H1 (cell line): ENCODE results near the gene PES1. TPM values are rescaled to one million over a fixed set of nuclear protein-coding genes. Genes with fewer than 3 reads are reported as not detected.

Experiments used
- CBX5 ChIP-seq: fragments of 300-800, 300-1000 bp; sonication (generic); IDR thresholded peaks from 2 replicates; pipeline ENCODE4 v1.7.1; 2016; ENCODE audit warnings: antibody characterized with exemption, low read length, low read depth
- CBX8 ChIP-seq: fragments of 300-800, 300-1000 bp; sonication (generic); IDR thresholded peaks from 2 replicates; pipeline ENCODE4 v1.7.1; 2016; ENCODE audit warnings: low read depth, low read length, borderline replicate concordance
- CEBPB ChIP-seq: IDR thresholded peaks from 2 replicates; pipeline ENCODE4 v1.6.1; 2012; ENCODE audit warnings: low read depth, low read length
- CHD2 ChIP-seq: IDR thresholded peaks from 2 replicates; pipeline ENCODE4 v1.6.1; 2012; ENCODE audit warnings: low read length, improper control_type of control experiment
- CREB1 ChIP-seq: IDR thresholded peaks from 2 replicates; pipeline ENCODE4 v1.6.1; 2012; ENCODE audit warnings: inconsistent platforms
- EP300 ChIP-seq, 2 experiments: IDR thresholded peaks; 1 replicate in 1 of 2; 2 replicates in 1 of 2; pipeline ENCODE4 v1.6.1; 2011 to 2012; ENCODE audit warnings: low read depth in 2 of 2, low read length in 2 of 2, mild to moderate bottlenecking in 2 of 2, borderline replicate concordance in 1 of 2, inconsistent platforms in 1 of 2, moderate library complexity in 1 of 2
- GABPA ChIP-seq: IDR thresholded peaks from 2 replicates; pipeline ENCODE4 v1.6.1; 2011; ENCODE audit warnings: mild to moderate bottlenecking, low read length, moderate library complexity, borderline replicate concordance; ENCODE audit not compliant: insufficient read depth
- KDM5A ChIP-seq: fragments of 200-600 bp; IDR thresholded peaks from 2 replicates; pipeline ENCODE4 v1.7.1; 2012; ENCODE audit warnings: mild to moderate bottlenecking, low read length, inconsistent platforms, mixed read lengths
- POLR2AphosphoS5 ChIP-seq: IDR thresholded peaks from 2 replicates; pipeline ENCODE4 v1.6.1; 2011; ENCODE audit warnings: low read depth, low read length
- RXRA ChIP-seq: IDR thresholded peaks from 2 replicates; pipeline ENCODE4 v1.6.1; 2011; ENCODE audit warnings: low read depth, mild to moderate bottlenecking, low read length, moderate library complexity; ENCODE audit not compliant: insufficient read depth
- SAP30 ChIP-seq: fragments of 300-600 bp; sonication (generic); IDR thresholded peaks from 2 replicates; pipeline ENCODE4 v1.7.1; 2012; ENCODE audit warnings: low read length, moderate library complexity, mild to moderate bottlenecking, inconsistent platforms; ENCODE audit not compliant: insufficient read depth, insufficient replicate concordance
- SIN3A ChIP-seq, 2 experiments: IDR thresholded peaks in 1 of 2; conservative IDR thresholded peaks in 1 of 2; 2 replicates each; pipeline ENCODE4 v1.6.1; 2011 to 2012; ENCODE audit warnings: low read length in 2 of 2, improper control_type of control experiment in 1 of 2, low read depth in 1 of 2, mild to moderate bottlenecking in 1 of 2
- SIX5 ChIP-seq: IDR thresholded peaks from 2 replicates; pipeline ENCODE4 v1.6.1; 2011; ENCODE audit warnings: mild to moderate bottlenecking, low read depth, low read length
- SP2 ChIP-seq: IDR thresholded peaks from 2 replicates; pipeline ENCODE4 v1.6.1; 2012; ENCODE audit warnings: mild to moderate bottlenecking, low read length, inconsistent platforms
- SP4 ChIP-seq: IDR thresholded peaks from 2 replicates; pipeline ENCODE4 v1.6.1; 2012; ENCODE audit warnings: low read length, inconsistent platforms
- SRF ChIP-seq: IDR thresholded peaks from 2 replicates; pipeline ENCODE4 v1.6.1; 2011; ENCODE audit warnings: mild to moderate bottlenecking, low read depth, low read length, moderate library complexity
- TAF1 ChIP-seq: IDR thresholded peaks from 2 replicates; pipeline ENCODE4 v1.6.1; 2011; ENCODE audit warnings: mild to moderate bottlenecking, low read depth, low read length
- TEAD4 ChIP-seq: IDR thresholded peaks from 2 replicates; pipeline ENCODE4 v1.6.1; 2012; ENCODE audit warnings: low read depth, low read length, inconsistent platforms, mixed read lengths
- YY1 ChIP-seq: IDR thresholded peaks from 2 replicates; pipeline ENCODE4 v1.6.1; 2011; ENCODE audit warnings: low read depth, mild to moderate bottlenecking, low read length
- polyA plus RNA-seq, 7 experiments: library from polyadenylated mRNA; depleted of rRNA in 3 of 7; stranded (reverse) in 5 of 7; unstranded in 2 of 7; fragments of >200 nt in 5 of 7; fragments of 200-250 nt in 2 of 7; gene quantifications; 1 replicate in 5 of 7; 2 replicates in 1 of 7; 4 replicates in 1 of 7; pipeline versions ENCODE4 v1.2.1 to v1.2.3, GENCODE V29; 2011 to 2013; ENCODE audit warnings: missing spikeins in 2 of 7, mixed read lengths in 2 of 7
- total RNA-seq: library from RNA; stranded (reverse); fragmentation: NEBNext Ultra II Directional; extraction: Animal tissue kit (Norgen Biotek cat#: 25700); gene quantifications from 2 replicates; pipeline ENCODE4 v1.2.1, GENCODE V29; 2021
- TF ChIP-seq, protein P1 (sequence below): IDR thresholded peaks from 2 replicates; pipeline ENCODE4 v1.6.1; 2011; ENCODE audit warnings: low read depth, mild to moderate bottlenecking, low read length; ENCODE audit not compliant: insufficient read depth
- TF ChIP-seq, protein P2 (sequence below): IDR thresholded peaks from 2 replicates; pipeline ENCODE4 v1.6.1; 2012; ENCODE audit warnings: low read length, inconsistent platforms
- TF ChIP-seq, protein P3 (sequence below): IDR thresholded peaks from 2 replicates; pipeline ENCODE4 v1.6.1; 2012; ENCODE audit warnings: inconsistent platforms

PES1 gene
- total and polyA plus RNA-seq, 2 of the 8 experiments (the other 6 are each of a cell fraction or from before 2014, with no cell fraction given) = 121 to 191 TPM

DNA sequence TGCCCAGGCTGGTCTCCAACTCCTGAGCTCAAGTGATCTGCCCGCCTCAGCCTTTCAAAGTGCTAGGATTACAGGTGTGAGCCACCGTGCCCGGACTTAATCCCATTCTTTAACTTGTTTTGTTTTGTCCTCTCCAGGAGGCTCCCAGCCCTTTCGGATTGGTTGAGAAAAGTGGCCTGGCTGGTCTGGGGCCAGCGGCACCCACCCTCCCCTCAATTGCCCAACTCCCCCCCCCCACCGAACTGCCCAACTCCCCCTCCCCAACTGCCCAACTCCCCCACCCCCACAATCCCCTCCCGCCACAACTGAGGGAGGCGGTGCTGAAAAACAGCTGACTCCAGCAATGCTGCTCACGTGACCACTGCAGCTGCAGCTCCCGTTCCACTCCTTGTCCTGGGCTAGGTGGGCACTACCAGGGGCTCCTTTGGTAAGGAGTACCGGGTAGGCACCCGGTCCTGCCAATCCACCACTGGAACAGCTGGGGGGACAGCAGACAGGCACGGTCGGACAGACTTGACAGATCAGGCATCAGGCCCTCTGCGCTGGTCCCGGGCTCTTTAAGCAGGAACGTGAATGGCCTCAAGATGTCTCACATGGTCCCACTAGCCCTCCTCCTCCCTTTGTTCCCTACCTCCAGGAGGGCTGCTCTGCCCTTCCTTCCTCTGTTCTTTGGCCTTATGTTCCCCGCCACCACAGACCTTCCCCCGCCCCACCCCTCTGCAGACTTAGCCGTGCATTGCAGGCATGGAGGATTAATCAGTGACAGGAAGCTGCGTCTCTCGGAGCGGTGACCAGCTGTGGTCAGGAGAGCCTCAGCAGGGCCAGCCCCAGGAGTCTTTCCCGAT is 15.0 kb upstream of the PES1 start, which contains the start of gene TCN2 (continued):
- TF ChIP-seq SIN3A (conservative IDR thresholded peaks at IDR 0.05 in 1 of 2, IDR thresholded peaks at IDR 0.05 in 1 of 2; ENCODE audit: low read depth in 1 of 2, low read length in 2 of 2) (peak; percentile 90 to 97; a peak in 3 of 4 replicates), CHD2 (0 out of 2 replicates have a peak, but pooled peaks have one; percentile 24), CREB1 (no peak), SP4 (no peak), CBX8 (no peak), SRF (no peak), SP2 (no peak), RXRA (no peak), YY1 (no peak), CEBPB (no peak), POLR2AphosphoS5 (no peak; the same call in 1 of the 2 replicates), SAP30 (peak; percentile 91), KDM5A (no peak; the same call in 1 of the 2 replicates), TEAD4 (peak; percentile 76), TAF1 (peak; percentile 73), EP300 (IDR thresholded peaks at IDR 0.05; ENCODE audit: borderline replicate concordance in 1 of 2, low read depth in 2 of 2, low read length in 2 of 2) (peak in 1 of 2 experiments; percentile 0; a peak in 1 of 3 replicates), CBX5 (no peak), SIX5 (no peak), GABPA (no peak)
- TF ChIP-seq, protein P1, sequence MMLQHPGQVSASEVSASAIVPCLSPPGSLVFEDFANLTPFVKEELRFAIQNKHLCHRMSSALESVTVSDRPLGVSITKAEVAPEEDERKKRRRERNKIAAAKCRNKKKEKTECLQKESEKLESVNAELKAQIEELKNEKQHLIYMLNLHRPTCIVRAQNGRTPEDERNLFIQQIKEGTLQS = peak; percentile 87
- TF ChIP-seq, protein P2, sequence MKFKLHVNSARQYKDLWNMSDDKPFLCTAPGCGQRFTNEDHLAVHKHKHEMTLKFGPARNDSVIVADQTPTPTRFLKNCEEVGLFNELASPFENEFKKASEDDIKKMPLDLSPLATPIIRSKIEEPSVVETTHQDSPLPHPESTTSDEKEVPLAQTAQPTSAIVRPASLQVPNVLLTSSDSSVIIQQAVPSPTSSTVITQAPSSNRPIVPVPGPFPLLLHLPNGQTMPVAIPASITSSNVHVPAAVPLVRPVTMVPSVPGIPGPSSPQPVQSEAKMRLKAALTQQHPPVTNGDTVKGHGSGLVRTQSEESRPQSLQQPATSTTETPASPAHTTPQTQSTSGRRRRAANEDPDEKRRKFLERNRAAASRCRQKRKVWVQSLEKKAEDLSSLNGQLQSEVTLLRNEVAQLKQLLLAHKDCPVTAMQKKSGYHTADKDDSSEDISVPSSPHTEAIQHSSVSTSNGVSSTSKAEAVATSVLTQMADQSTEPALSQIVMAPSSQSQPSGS = no peak
- TF ChIP-seq, protein P3, sequence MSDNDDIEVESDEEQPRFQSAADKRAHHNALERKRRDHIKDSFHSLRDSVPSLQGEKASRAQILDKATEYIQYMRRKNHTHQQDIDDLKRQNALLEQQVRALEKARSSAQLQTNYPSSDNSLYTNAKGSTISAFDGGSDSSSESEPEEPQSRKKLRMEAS = peak; percentile 84
